Gastrocnemius medialis (tissue), 4 donors: Measurements from ENCODE around the gene TTLL5. TPM values are rescaled to one million over a fixed set of nuclear protein-coding genes. Genes with fewer than 3 reads are reported as not detected.

Source experiments
- ATAC-seq, 2 donors: fragments of 150-250 bp; one replicate each; pipeline ENCODE4 v1.9.1; 2016
- DNase-seq, 2 donors: peaks; one replicate each; pipeline ENCODE4 v3.0.0-alpha.2; 2019
- H3K27ac ChIP-seq, 4 donors: fragments of 200-600 bp; sonication (generic); 1 replicate in 1 of 4; 2 replicates in 3 of 4; pipeline ENCODE4 v1.5.1; 2016 to 2018; ENCODE audit warnings: mild to moderate bottlenecking in 2 of 4, moderate library complexity in 1 of 4
- H3K27me3 ChIP-seq, 3 donors: fragments of 200-600 bp; sonication (generic) in 2 of 3; 1 replicate in 1 of 3; 2 replicates in 2 of 3; pipeline versions ENCODE4 v1.5.1 to v1.6.0; 2016 to 2019; ENCODE audit warnings: mild to moderate bottlenecking in 1 of 3, moderate library complexity in 1 of 3
- H3K36me3 ChIP-seq, 2 donors: fragments of 200-600 bp; sonication (generic) in 1 of 2; one replicate each; pipeline ENCODE4 v1.5.1; 2017 to 2018
- H3K4me1 ChIP-seq, 2 donors: fragments of 200-600 bp; sonication (generic) in 1 of 2; one replicate each; pipeline ENCODE4 v1.5.1; 2016 to 2017; ENCODE audit warnings: mild to moderate bottlenecking in 2 of 2
- H3K4me3 ChIP-seq, 4 donors: fragments of 200-600 bp; sonication (generic) in 3 of 4; 1 replicate in 1 of 4; 2 replicates in 3 of 4; pipeline ENCODE4 v1.5.1; 2016 to 2019; ENCODE audit warnings: mild to moderate bottlenecking in 2 of 4
- H3K9me3 ChIP-seq, 3 donors: fragments of 200-600 bp; sonication (generic) in 2 of 3; 1 replicate in 1 of 3; 2 replicates in 2 of 3; pipeline ENCODE4 v1.5.1; 2016 to 2019
- POLR2A ChIP-seq, 2 donors: fragments of 450-650 bp; IDR thresholded peaks; one replicate each; pipeline ENCODE4 v1.6.1; 2017; ENCODE audit warnings: antibody characterized with exemption in 2 of 2, mild to moderate bottlenecking in 2 of 2, moderate library complexity in 2 of 2
- in situ Hi-C, 4 donors: fragments of 200-750 bp; cut with MboI; loops; one replicate each; pipeline versions ENCODE4 v1.15.0 to v1.8.0; 2017; ENCODE audit warnings: low sequenced_read_pairs in 4 of 4
- intact Hi-C: fragments of 100-400 bp; cut with DNase I; formaldehyde crosslinking; loops from one replicate; pipeline ENCODE4 v1.15.1; 2023; ENCODE audit warnings: low total_unique reads
- total RNA-seq, 4 donors: library from RNA; depleted of rRNA; stranded (reverse); fragments of >200 nt; gene quantifications; one replicate each; pipeline versions ENCODE4 v1.1.0 to v1.2.3, GENCODE V29; 2016
- TF ChIP-seq, protein P1 (sequence below), 5 experiments: fragments of 450-650 bp in 3 of 5; fragments of 200-600 bp in 2 of 5; sonication (generic) in 2 of 5; IDR thresholded peaks in 4 of 5; conservative IDR thresholded peaks in 1 of 5; 1 replicate in 4 of 5; 2 replicates in 1 of 5; pipeline ENCODE4 v1.5.1; 2016 to 2019; ENCODE audit warnings: antibody characterized with exemption in 5 of 5, mild to moderate bottlenecking in 3 of 5, moderate library complexity in 3 of 5

Gene TTLL5
- total RNA-seq, 4 donors from 2014 or later, result 9.1 to 36.0 (median 16.4) TPM

GRCh38 chr14:75769047-75769685 is 108.1 kb downstream of the TTLL5 start:
- intact Hi-C loops, result no loop called here
- no peak for TF ChIP-seq POLR2A (IDR thresholded peaks at IDR 0.05)
- TF ChIP-seq, protein P1, sequence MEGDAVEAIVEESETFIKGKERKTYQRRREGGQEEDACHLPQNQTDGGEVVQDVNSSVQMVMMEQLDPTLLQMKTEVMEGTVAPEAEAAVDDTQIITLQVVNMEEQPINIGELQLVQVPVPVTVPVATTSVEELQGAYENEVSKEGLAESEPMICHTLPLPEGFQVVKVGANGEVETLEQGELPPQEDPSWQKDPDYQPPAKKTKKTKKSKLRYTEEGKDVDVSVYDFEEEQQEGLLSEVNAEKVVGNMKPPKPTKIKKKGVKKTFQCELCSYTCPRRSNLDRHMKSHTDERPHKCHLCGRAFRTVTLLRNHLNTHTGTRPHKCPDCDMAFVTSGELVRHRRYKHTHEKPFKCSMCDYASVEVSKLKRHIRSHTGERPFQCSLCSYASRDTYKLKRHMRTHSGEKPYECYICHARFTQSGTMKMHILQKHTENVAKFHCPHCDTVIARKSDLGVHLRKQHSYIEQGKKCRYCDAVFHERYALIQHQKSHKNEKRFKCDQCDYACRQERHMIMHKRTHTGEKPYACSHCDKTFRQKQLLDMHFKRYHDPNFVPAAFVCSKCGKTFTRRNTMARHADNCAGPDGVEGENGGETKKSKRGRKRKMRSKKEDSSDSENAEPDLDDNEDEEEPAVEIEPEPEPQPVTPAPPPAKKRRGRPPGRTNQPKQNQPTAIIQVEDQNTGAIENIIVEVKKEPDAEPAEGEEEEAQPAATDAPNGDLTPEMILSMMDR (IDR thresholded peaks at IDR 0.05 in 4 of 5, conservative IDR thresholded peaks at IDR 0.05 in 1 of 5), result no peak
- H3K9me3 ChIP-seq, result no peaks in the 10 kb centered on the region
- no peak for DNase-seq
- peak overlapping the region in 1 of 4 donors; percentile 20 for H3K27ac ChIP-seq
- in situ Hi-C loops, result no loop called here
- H3K27me3 ChIP-seq, result no peaks in the 10 kb centered on the region
- H3K4me3 ChIP-seq, result no peak overlapping the region
- H3K4me1 ChIP-seq, result peaks cover 13 to 19% of the 10 kb centered on the region in 2 donors
- H3K36me3 ChIP-seq, result peaks cover 0 to 4% of the 10 kb centered on the region in 2 donors
- no peak for ATAC-seq

- in situ Hi-C loops (no loop called here), intact Hi-C loops (no loop called here)
- Histone ChIP-seq H3K9me3 (no peaks in the 10 kb centered on the region), H3K36me3 (peaks cover 0 to 7% of the 10 kb centered on the region in 2 donors), H3K27me3 (no peaks in the 10 kb centered on the region), H3K4me1 (peaks cover 13 to 19% of the 10 kb centered on the region in 2 donors), H3K4me3 (no peak overlapping the region), H3K27ac (no peak overlapping the region)
- ATAC-seq, result no peak
- no peak for DNase-seq
- no peak for TF ChIP-seq POLR2A (IDR thresholded peaks at IDR 0.05)
- TF ChIP-seq, protein P1 (IDR thresholded peaks at IDR 0.05 in 4 of 5, conservative IDR thresholded peaks at IDR 0.05 in 1 of 5), result no peak
Measured at GRCh38 chr14:75770635-75771034, 109.6 kb downstream of the TTLL5 start.

- Histone ChIP-seq H3K4me3 (no peak overlapping the region), H3K4me1 (peaks cover 13 to 19% of the 10 kb centered on the region in 2 donors), H3K27ac (no peak overlapping the region), H3K27me3 (no peaks in the 10 kb centered on the region), H3K9me3 (no peaks in the 10 kb centered on the region), H3K36me3 (peaks cover 0 to 7% of the 10 kb centered on the region in 2 donors)
- no peak for DNase-seq
- in situ Hi-C loops, result no loop called here
- ATAC-seq, result no peak
- TF ChIP-seq, protein P1 (IDR thresholded peaks at IDR 0.05 in 4 of 5, conservative IDR thresholded peaks at IDR 0.05 in 1 of 5), result no peak
- no peak for TF ChIP-seq POLR2A (IDR thresholded peaks at IDR 0.05)
- intact Hi-C loops, result no loop called here
Measured at GRCh38 chr14:75771595-75771994, 110.5 kb downstream of the TTLL5 start.

GRCh38 chr14:75773046-75773445 is 112.0 kb downstream of the TTLL5 start:
- Histone ChIP-seq H3K9me3 (no peaks in the 10 kb centered on the region), H3K4me3 (no peak overlapping the region), H3K27ac (no peak overlapping the region), H3K27me3 (no peaks in the 10 kb centered on the region), H3K36me3 (peaks cover 0 to 7% of the 10 kb centered on the region in 2 donors), H3K4me1 (peaks cover 10 to 11% of the 10 kb centered on the region in 2 donors)
- TF ChIP-seq, protein P1 (IDR thresholded peaks at IDR 0.05 in 4 of 5, conservative IDR thresholded peaks at IDR 0.05 in 1 of 5), result no peak
- no peak for TF ChIP-seq POLR2A (IDR thresholded peaks at IDR 0.05)
- in situ Hi-C loops (no loop called here), intact Hi-C loops (no loop called here)
- DNase-seq (no peak), ATAC-seq (no peak)
